ENCODE data around the gene GBA3. TPM values are rescaled to one million over a fixed set of nuclear protein-coding genes. Genes with fewer than 3 reads are reported as not detected.

GBA3 gene
- total RNA-seq, 1 experiment from 2014 or later, result 0.09 TPM

DNA sequence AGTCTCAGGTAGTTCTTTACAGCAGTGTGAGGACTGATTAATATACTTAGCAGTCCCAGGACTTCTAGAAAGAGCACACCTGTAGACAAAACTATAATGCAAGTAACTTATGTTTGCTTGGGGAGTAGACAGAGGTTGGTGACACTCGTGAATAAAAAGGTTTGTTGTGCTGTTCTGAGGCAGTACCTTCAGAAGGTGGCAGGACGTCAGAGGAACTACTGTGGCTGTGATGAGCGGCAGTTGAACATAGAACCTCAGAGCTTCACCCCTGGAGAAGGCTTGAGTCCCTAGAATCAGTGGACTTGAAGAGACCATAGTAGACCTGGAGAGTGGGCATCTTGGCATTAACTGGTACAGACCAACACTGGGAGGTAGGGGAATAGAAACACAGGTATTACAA, 3.3 kb upstream of the GBA3 start:
- no peak for ATAC-seq
- no peaks in the 10 kb centered on the region for H3K9me3 Mint-ChIP-seq
- H3K27ac Mint-ChIP-seq, result no peak overlapping the region; the same call in 1 of the 2 replicates
- ChIA-PET CTCF (no interaction called here), POLR2A (no interaction called here)
- no peaks in the 10 kb centered on the region for H3K36me3 Mint-ChIP-seq
- H3K4me1 Mint-ChIP-seq, result no peaks in the 10 kb centered on the region
- no peak for DNase-seq (ENCODE audit: low spot score)
- H3K4me3 Mint-ChIP-seq, result no peak overlapping the region
- no peaks in the 10 kb centered on the region for H3K27me3 Mint-ChIP-seq (ENCODE audit: low read depth)
- TF ChIP-seq ZBTB21 (CRISPR knock-in tag; IDR thresholded peaks at IDR 0.05; ENCODE audit: borderline replicate concordance) (no peak), GABPB1 (CRISPR knock-in tag; IDR thresholded peaks at IDR 0.05) (no peak), ATF1 (CRISPR knock-in tag; IDR thresholded peaks at IDR 0.05) (no peak), CREB1 (CRISPR knock-in tag; IDR thresholded peaks at IDR 0.05) (no peak), GRHL2 (CRISPR knock-in tag; IDR thresholded peaks at IDR 0.05; ENCODE audit: insufficient replicate concordance, severe bottlenecking) (no peak)
- TF ChIP-seq, protein P1, sequence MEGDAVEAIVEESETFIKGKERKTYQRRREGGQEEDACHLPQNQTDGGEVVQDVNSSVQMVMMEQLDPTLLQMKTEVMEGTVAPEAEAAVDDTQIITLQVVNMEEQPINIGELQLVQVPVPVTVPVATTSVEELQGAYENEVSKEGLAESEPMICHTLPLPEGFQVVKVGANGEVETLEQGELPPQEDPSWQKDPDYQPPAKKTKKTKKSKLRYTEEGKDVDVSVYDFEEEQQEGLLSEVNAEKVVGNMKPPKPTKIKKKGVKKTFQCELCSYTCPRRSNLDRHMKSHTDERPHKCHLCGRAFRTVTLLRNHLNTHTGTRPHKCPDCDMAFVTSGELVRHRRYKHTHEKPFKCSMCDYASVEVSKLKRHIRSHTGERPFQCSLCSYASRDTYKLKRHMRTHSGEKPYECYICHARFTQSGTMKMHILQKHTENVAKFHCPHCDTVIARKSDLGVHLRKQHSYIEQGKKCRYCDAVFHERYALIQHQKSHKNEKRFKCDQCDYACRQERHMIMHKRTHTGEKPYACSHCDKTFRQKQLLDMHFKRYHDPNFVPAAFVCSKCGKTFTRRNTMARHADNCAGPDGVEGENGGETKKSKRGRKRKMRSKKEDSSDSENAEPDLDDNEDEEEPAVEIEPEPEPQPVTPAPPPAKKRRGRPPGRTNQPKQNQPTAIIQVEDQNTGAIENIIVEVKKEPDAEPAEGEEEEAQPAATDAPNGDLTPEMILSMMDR (IDR thresholded peaks at IDR 0.05), result no peak
- TF ChIP-seq, protein P2, sequence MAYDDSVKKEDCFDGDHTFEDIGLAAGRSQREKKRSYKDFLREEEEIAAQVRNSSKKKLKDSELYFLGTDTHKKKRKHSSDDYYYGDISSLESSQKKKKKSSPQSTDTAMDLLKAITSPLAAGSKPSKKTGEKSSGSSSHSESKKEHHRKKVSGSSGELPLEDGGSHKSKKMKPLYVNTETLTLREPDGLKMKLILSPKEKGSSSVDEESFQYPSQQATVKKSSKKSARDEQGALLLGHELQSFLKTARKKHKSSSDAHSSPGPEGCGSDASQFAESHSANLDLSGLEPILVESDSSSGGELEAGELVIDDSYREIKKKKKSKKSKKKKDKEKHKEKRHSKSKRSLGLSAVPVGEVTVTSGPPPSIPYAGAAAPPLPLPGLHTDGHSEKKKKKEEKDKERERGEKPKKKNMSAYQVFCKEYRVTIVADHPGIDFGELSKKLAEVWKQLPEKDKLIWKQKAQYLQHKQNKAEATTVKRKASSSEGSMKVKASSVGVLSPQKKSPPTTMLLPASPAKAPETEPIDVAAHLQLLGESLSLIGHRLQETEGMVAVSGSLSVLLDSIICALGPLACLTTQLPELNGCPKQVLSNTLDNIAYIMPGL (CRISPR knock-in tag; IDR thresholded peaks at IDR 0.05), result no peak

DNA sequence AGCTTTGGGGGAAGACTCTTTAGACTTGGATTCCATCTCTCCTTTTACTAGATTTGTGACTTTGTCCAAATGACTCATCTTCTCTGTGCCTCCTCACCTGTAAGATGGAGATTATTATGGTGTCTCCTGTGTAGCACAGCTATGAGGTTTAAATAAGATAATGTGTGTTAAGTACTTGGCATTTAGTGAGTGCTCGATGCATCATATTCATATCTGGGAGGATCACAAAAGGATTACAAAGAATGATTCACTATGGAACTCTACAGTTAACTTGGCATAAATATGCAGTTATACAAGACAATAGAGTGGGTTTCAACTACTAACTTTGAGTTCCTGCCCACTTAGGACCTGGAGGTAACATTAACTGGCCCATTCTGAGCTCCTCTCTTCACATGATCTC, 2.3 kb downstream of the GBA3 start:
- no peaks in the 10 kb centered on the region for H3K27me3 Mint-ChIP-seq (ENCODE audit: low read depth)
- no peak for ATAC-seq
- DNase-seq (ENCODE audit: low spot score), result no peak
- no peak overlapping the region for H3K4me3 Mint-ChIP-seq
- TF ChIP-seq NR3C1 (CRISPR knock-in tag; conservative IDR thresholded peaks at IDR 0.05; ENCODE audit: low read depth), result no peak
- TF ChIP-seq GRHL2 (CRISPR knock-in tag; IDR thresholded peaks at IDR 0.05; ENCODE audit: insufficient replicate concordance, severe bottlenecking), result no peak
- TF ChIP-seq, protein P3, sequence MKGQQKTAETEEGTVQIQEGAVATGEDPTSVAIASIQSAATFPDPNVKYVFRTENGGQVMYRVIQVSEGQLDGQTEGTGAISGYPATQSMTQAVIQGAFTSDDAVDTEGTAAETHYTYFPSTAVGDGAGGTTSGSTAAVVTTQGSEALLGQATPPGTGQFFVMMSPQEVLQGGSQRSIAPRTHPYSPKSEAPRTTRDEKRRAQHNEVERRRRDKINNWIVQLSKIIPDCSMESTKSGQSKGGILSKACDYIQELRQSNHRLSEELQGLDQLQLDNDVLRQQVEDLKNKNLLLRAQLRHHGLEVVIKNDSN (CRISPR knock-in tag; IDR thresholded peaks at IDR 0.05), result no peak
- TF ChIP-seq OVOL2 (CRISPR knock-in tag; IDR thresholded peaks at IDR 0.05; ENCODE audit: borderline replicate concordance), result no peak
- no peak for TF ChIP-seq ZNF416 (CRISPR knock-in tag; IDR thresholded peaks at IDR 0.05)
- TF ChIP-seq, protein P4, sequence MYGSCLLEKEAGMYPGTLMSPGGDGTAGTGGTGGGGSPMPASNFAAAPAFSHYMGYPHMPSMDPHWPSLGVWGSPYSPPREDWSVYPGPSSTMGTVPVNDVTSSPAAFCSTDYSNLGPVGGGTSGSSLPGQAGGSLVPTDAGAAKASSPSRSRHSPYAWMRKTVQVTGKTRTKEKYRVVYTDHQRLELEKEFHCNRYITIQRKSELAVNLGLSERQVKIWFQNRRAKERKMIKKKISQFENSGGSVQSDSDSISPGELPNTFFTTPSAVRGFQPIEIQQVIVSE (CRISPR knock-in tag; IDR thresholded peaks at IDR 0.05; ENCODE audit: borderline replicate concordance), result no peak
- TF ChIP-seq ZMAT4 (CRISPR knock-in tag; IDR thresholded peaks at IDR 0.05), result no peak
- TF ChIP-seq, protein P5, sequence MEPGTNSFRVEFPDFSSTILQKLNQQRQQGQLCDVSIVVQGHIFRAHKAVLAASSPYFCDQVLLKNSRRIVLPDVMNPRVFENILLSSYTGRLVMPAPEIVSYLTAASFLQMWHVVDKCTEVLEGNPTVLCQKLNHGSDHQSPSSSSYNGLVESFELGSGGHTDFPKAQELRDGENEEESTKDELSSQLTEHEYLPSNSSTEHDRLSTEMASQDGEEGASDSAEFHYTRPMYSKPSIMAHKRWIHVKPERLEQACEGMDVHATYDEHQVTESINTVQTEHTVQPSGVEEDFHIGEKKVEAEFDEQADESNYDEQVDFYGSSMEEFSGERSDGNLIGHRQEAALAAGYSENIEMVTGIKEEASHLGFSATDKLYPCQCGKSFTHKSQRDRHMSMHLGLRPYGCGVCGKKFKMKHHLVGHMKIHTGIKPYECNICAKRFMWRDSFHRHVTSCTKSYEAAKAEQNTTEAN (CRISPR knock-in tag; IDR thresholded peaks at IDR 0.05), result no peak
- TF ChIP-seq FOXP4 (CRISPR knock-in tag; IDR thresholded peaks at IDR 0.05), result no peak
- no peak for TF ChIP-seq SOX15 (CRISPR knock-in tag; IDR thresholded peaks at IDR 0.05)
- no peak for TF ChIP-seq ZNF512 (CRISPR knock-in tag; IDR thresholded peaks at IDR 0.05; ENCODE audit: borderline replicate concordance)
- TF ChIP-seq, protein P6, sequence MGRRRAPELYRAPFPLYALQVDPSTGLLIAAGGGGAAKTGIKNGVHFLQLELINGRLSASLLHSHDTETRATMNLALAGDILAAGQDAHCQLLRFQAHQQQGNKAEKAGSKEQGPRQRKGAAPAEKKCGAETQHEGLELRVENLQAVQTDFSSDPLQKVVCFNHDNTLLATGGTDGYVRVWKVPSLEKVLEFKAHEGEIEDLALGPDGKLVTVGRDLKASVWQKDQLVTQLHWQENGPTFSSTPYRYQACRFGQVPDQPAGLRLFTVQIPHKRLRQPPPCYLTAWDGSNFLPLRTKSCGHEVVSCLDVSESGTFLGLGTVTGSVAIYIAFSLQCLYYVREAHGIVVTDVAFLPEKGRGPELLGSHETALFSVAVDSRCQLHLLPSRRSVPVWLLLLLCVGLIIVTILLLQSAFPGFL (CRISPR knock-in tag; IDR thresholded peaks at IDR 0.05; ENCODE audit: borderline replicate concordance), result no peak
- no peaks in the 10 kb centered on the region for H3K36me3 Mint-ChIP-seq
- ChIA-PET CTCF (no interaction called here), POLR2A (no interaction called here)
- H3K27ac Mint-ChIP-seq, result no peak overlapping the region
- no peaks in the 10 kb centered on the region for H3K4me1 Mint-ChIP-seq
- peaks cover 5% of the 10 kb centered on the region for H3K9me3 Mint-ChIP-seq

Data from WTC11 (cell line).